Mucosa of gallbladder (tissue), 1 donor: ENCODE data around the gene ULK4. TPM values are rescaled to one million over a fixed set of nuclear protein-coding genes. Genes with fewer than 3 reads are reported as not detected.
"Not testable (repeated sequence)": the region's sequence is repeated elsewhere in the genome, so short reads cannot be mapped to it uniquely, and the experiment has no call there.

Experiments used
- DNase-seq: peaks from one replicate; pipeline ENCODE4 v3.0.0-alpha.2; 2020; ENCODE audit warnings: low spot score
- total RNA-seq: library from RNA; stranded (reverse); gene quantifications from one replicate; pipeline ENCODE4 v1.2.1, GENCODE V29; 2021
- donor health status: DM: no; HTN: no; CAD: no.

The ULK4 gene
- total RNA-seq, 1 donor from 2014 or later = 9.8 TPM

DNA sequence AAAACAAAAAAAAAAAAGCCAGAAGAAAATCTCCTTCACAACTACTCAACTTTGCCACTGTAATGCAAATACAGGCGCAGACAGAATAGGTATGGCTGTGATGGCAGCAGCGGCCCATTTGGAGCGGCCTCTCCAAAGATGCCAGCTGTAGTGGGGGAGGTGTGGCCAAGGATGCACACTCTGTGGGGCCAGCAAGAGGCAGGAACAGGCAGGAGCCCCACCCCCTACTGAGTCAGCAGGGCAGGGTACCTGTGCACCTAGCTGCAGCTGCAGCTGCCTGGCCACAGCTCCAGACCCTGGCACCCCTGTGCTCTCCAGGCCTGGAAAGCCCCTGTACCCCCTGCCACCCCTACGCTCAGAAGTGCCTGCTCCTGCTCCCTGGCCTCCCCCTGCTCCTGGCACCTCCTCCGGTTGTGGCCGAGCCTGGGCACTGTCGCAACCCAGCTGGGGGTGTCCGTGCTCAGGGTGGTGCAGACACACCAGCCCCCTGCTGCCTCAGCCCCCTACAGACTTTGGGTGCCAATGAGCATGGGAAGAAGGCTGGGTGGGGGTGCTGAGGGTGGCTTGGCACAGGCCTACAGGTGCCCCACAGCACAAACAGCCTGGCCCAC lies 312.7 kb downstream of the ULK4 start:
- no peak for DNase-seq

DNA sequence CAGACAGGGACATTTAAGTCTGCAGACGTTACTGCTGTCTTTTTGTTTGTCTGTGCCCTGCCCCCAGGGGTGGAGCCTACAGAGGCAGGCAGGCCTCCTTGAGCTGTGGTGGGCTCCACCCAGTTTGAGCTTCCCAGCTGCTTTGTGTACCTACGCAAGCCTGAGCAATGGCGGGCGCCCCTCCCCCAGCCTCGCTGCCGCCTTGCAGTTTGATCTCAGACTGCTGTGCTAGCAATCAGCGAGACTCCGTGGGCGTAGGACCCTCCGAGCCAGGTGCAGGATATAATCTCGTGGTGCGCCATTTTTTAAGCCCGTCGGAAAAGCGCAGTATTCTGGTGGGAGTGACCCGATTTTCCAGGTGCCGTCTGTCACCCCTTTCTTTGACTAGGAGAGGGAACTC lies 314.2 kb downstream of the ULK4 start:
- DNase-seq = not testable (repeated sequence)

DNA sequence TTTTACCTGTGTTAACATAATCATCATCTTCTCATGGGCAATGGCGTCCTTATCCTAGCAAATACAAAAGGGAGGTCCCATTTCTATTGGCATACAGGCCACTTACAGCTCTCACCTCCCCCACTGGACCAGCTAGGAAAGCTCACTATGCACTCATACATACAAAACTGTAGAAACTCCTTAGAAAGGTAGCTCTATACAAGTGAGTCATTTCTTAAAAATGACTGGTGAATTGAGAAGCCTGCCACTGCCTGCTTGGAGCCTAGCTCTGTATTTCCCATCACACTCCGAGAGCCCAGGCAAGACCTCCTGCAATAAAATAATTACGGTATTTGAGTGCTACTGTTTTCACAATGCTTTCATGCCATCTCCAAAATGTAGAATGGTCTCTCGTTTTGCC lies 321.8 kb downstream of the ULK4 start:
- no peak for DNase-seq

DNA sequence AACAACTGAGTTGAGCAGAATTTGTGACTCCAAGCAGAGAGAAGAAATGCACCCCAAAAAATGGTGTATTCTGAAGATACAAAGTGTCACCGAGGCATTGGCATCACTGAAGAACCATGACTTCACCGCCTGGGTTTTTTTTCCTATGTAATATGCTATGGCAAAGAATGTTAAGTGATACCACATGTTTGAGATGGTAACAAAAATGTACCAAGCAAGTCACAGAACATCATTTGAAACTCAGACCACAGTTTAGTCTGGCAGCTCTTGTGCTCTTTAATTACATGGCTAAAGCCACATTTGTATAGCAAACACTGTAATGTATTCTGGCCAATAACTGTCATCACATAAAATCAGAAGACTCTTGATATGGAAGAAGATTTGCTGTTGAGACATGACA lies 323.5 kb downstream of the ULK4 start:
- DNase-seq = no peak

DNA sequence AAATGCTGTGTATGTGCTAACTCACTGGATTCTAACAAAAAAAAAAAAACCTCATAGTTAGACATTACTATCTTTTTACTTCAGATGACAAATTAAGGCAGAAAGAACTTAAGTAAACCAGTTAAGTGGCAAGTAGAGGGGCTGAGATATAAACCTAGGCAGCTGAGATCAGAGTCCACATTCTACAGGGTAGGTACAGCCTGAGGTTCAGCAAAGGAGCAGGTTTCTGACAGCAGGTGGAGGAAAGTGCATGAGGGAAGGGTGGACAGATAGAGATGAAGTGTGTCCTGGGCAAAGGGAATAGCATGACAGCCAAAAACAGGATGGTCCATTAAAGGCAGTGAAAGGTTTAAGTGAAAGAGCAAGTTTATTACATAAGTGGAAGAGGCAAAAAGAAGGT lies 329.2 kb downstream of the ULK4 start:
- no peak for DNase-seq

DNA sequence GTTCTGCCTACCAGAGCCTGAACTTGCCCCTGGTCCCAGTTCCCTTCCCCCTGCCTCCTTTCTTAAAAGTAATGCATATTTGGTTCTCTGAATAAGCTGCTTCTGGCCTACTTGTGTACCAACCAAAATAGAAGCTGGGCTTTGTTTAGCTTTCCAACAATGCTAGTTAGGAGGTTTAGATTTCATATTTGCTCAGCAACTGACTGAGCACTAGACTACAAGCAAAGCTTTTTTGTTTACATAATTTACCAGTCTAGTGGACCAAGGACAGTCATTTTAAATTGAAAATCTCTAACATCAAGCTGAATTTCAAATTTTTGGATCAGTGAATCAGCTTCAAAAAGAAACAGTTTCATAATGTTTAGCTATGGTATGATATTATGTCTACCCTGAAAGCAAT lies 331.2 kb downstream of the ULK4 start:
- DNase-seq = no peak

DNA sequence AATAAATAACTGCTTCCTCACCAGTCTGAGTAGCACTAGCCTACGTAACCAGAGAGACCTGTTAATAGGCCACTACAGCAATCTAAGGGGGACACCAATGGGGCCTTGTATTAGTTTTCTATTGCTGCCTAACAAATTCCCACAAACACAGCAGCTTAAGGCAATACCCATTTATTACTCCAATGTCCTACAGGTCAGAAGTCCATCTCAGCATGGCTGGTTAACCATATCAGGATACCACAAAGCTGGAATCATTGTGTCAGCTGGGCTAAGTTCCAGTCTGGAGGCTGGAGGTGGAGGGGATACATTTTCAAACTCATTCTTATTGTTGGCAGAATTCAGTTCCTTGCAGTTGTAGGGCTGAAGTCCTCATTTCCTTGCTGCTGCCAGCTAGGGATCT lies 331.9 kb downstream of the ULK4 start:
- no peak for DNase-seq

DNA sequence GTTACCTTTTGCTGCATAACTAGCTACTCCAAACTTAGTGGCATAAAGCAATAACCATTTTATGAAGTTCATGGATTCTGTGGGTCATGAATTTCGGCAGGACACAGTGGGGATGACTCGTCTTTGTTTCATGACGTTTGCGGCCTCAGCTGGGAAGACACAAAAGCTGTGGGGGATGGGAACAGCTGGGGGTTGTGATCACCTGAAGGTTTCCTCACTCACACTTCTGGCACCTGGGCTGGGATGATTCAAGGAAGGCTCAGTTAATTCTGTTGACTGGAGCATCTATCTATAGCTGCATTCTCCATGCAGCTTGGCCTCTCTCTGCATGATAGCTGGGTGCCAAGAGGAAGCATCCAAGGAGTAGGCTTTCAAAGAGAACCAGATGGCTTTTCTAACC lies 332.8 kb downstream of the ULK4 start:
- DNase-seq = no peak

DNA sequence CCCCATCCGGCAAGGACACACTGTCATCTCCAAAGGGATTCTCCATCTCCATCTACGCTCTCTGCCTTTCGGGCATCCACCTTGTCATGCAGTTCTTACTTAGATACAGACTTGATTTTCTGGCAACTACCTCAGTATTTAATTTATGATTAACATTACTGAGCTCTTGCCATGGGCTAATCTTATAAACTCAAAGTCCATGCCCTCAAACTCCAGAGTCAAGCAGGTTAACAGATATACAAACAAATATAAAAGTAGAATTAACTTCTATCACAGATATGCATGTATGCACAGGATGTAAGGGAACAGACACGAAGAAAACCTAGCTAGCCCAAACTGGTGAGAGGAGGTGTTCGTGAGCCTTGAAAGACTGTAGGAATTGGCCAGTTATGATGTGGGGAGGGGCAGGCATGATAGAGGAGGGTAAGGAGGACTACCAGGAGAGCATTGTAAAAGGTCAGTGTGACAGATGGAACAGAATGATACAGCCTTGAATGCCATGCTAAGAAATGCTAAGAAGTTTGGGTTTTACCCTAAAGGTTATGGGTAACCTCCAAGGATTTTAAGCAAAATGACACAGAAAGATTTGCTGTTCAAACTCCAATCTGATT lies 334.3 kb downstream of the ULK4 start:
- no peak for DNase-seq

DNA sequence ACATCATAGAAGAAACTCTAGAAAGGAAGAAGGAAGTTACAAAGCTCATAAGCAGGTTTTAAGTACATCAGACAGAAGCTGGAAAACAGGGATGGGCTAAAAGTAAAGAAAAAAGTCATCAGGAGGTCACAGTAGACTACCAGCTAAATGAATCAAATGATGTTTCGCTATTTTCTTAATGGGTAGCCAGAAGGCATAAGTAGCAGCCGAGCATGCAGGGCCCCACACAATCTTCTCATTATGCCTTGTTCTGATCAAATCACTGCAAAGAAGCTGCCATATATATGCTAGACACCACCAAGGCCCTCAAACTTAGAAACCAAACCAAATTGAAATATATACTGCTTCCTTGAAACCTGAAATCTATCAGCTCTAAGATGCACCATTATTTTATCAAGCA lies 349.1 kb downstream of the ULK4 start:
- DNase-seq = no peak

DNA sequence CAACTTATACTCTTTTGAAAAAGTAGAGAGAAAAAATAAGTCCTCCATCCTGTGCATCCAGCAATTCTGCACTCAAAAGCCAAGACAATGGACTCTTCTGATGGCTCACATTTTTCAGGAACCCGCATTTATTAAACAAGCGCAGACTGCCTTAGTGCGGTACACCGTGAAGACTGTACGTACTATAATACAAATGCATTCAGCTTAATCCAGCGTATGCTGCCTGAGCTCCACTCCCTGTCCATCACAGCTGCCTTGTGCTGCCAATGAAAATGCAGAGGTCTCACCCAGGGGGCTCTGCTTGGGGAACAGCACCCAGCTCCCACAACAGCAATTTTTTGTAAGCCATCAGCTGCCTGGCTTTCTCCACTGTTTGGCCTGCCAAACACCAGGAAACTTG lies 350.9 kb downstream of the ULK4 start:
- DNase-seq = no peak

DNA sequence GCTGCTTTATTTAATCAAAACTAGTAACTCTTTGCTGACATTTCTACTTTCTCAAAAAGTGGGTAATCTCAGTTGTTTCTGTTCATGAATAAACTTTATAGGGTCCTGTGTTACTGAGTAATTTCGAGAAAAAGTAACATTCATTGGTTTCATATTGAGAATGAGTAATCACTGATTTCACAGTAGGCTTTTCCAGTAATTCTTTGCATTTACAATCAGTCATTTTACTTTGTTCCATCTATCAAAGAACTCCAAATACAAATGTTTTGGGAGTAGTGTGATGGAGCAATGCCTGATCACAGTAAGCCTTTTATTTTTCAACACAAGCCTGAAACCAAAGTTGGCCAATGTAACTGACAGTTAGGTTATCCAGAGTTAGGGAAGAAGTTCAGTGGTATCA lies 353.6 kb downstream of the ULK4 start:
- DNase-seq = no peak

DNA sequence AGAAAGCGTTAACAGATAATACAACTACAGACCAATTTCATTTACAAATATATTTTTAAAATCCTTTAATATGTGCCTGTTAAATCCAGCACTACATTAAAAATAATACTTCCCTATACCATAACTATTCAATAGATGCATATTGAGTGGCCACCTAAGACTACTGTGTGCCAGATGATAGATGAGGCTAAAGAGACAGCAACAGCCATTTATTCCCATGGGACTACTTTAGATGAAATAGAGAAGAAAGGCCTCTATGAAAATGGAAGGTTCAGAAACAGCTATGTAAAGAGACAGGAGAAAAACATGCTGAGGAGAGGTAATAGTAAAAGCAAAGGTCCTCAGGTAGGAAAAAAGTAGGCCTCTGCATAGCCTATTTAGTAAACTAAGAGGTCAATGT lies 358.1 kb downstream of the ULK4 start:
- no peak for DNase-seq

DNA sequence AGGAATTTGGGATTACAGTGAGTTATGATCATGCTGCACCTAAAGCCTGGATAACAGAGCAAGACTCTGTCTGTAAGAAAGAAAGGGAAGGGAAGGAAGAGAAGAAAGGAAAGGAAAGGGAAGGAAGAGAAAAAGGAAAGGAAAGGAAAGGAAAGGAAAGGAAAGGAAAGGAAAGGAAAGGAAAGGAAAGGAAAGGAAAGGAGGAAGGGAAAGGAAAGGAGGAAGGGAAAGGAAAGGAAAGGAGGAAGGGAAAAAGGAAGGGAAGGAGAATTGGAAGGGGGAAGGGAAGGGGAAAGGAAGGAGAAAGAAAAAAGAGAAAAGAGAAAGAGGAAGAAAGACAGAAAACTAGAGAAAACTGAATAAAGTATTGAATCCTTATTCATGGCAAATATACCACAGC lies 359.8 kb downstream of the ULK4 start:
- no peak for DNase-seq

DNA sequence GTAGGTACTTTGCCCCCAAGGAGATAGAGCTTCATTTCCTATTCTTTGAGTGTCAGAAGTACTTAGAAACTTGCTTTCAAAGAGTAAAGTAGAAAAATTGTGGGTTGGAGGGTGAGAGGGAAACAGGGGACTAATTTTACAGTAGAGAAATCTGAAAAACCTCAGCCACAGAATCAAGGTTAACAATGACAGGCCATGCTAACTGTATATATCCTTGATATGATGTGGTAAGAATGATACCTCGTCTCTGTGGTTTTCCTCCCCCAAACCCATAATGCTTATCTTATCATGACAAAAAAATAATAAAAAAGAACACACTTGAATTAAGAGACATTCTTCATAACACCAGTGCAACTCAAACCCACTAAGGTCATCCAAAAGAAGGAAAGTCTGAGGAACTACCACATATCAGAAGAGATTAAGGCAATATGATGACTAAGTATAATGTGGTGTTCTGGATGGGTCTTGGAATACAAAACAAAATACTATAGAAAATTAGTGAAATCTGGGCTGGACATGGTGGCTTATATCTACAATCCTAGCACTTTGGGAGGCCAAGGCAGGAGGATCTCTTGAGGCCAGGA lies 360.4 kb downstream of the ULK4 start:
- no peak for DNase-seq

DNA sequence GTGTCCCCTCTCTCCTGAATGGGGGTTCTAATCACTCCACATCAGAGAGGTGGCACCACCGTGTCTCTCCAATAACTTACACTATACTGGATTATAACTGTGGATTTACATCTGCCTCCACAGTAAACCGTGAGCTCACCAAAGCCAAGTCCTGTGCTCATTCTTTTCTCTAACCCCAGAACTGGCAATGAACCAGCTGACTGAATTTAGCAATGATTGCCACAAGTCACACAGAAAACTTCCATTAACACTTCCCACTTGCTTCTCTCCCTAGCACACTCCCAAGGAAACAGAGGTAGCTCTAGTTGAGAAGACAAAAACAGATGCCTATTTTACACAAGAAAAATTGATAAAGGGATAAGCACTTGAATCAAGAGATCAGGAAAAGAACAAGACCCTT lies 361.3 kb downstream of the ULK4 start:
- DNase-seq = no peak

DNA sequence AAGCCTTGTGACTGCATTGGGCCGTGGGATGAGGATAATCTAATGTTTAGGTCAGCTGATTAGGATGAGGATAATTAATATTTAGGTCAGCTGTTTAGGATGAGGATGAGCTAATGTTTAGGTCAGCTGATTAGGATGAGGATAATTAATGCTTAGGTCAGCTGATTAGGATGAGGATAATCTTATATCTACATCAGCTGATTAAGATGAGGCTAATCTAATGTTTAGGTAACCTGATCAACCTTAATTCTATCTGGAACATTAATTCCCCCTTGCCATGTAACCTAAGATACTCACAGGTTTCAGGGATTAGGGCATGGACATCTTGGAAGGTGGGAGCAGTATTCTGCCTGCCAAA lies 362.8 kb downstream of the ULK4 start:
- DNase-seq = no peak

DNA sequence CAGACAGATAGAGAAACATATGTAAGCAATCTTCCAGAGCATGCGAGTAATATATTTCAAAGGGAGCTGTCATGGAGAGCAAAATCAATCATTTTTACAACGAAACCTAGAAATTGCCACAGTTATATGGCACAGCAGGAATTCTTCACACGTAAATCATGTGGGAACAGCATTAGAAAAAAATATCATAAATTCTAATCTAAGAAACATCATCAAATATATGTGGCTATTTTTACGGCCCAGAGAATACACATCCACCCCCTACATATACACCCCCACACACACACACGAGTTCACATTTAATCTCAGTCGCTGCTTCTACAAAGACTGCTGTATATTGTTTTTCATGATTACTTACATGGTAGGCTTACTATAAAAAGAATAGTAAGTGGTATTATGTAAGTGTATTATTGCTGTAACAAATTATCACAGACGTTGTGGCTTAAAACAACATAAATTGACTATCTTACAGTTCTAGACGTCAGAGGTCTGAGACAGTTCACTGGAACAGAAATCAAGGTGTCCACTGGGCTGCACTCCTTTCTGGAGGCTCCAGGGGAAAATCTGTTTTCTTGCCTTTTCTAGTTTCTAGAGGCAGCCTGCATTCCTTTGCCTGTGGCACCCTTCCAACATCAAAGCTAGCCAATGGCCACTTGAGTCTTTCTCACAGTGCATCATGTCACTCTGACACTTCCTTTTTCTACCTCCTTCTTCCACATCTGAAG lies 363.3 kb downstream of the ULK4 start:
- DNase-seq = no peak

DNA sequence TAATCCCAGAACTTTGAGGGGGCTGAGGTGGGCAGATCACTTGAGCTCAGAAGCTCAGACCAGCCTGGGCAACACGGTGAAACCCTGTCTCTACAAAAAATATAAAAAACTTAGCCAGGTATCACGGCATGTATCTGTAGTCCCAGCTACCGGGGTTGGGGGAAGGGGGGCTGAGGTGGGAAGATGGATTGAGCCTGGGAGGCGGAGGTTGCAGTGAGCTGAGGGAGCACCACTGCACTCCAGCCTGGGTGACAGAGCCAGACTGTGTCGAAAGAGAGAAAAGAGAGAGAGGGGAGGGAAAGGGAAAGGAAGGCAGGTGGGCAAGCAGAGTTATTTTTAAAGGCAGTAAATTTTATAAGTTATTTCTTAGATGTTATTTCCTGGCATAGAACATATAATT lies 368.1 kb downstream of the ULK4 start:
- no peak for DNase-seq

DNA sequence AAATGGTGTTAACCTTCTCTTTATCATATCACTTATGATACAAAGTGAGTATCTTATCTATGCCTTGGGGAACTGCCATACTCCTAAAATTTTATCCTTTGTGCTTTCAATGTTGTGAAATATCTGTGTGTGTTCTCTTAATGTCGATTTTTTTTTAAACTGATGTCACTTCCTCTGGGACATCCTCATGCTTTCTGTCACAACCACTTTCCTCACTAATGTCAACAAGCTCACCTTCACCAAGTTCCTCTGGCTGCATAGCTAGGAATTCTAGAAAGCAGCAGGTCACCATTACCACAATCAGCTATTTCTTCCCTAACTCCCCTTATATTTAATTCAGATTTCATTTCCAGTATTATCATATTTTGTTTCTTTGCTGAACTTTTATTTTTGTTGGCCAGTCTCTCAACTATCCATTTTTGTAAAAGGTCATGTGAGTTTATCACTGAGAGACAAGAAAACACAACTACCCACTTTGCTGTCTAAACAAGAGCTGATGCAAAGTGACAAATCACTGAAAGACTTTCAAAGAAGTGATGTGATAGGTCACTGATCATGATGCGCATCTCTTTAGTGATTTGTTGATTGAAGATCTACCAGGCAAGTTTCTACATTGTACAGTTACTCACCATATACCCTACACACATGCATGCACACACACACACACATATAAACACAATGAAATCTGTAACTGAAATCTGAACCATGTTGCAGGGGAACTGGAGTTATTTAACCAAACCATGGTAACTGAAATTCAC lies 369.0 kb downstream of the ULK4 start:
- no peak for DNase-seq

DNA sequence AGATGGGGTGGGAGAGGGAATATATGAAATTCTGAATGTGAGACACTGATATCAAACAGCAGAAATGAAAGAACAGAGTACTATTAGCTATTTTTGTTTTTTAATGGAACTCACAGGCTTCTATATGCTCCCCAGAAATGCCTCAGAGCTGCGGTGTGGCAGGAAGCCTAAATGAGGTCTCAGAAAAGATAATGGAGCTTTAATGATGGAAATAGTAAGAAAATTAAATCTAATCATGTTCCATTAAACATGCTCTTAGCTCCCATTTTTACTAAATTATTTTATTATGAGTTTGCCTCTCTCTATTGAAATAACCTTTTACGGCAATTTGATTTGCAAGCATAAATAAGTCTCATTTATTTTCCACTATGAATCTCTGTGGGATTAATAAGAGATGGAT lies 378.9 kb downstream of the ULK4 start:
- DNase-seq = no peak

DNA sequence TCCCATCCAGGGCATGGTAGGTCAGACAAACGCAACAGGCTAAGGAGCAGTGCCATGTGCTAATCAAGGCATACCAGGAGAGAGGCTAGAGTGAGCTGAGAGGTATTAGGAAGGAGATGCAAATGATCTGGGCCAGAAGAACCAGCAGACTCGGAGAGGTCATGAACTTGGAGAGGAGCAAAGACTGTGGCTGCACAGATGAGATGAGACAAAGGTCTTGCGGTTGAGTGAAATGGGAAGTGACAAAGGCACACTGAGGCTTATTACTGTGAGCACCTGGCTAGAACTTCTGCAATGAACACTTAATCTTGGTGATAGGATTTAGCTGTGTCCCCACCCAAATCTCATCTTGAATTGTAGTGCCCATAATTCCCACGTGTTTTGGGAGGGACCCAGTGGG lies 380.2 kb downstream of the ULK4 start:
- no peak for DNase-seq
